Measurements from ENCODE around the gene KLHL40. TPM values are rescaled to one million over a fixed set of nuclear protein-coding genes. Genes with fewer than 3 reads are reported as not detected.

KLHL40 gene
- total RNA-seq, 1 donor from 2014 or later, result not detected

DNA sequence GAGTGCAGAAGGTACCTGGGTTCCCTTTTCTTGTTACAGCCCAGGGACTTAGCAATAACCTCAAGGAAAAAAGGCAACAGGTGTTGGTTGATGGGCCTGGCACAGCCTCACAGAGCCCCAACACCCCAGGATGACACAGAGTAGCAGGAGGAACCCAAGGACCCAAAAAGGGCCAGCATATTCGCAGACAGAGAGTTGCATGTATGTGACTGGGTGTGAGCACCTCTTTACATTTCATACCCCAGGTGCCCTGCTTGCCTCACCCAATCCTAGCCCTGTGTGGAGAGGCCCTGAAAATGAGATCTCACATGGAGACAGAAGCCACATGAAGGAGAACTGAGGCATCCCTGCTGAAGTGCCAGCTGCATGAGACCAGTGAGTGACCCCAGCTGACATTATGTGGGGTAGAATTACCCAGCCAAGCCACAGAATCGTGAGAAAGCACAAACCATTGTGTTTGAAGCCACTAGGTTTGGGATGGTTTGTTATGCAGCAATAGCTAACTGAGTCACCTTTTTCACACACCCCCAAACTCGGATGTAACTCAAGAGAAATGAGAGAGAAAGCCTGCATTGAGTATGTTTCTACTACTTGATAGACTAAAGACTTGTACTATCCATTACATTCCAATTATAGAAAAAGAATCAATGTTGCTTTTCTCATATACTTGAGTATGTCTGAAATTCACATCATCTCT, 43.5 kb downstream of the KLHL40 start:
- no peak for ATAC-seq

DNA sequence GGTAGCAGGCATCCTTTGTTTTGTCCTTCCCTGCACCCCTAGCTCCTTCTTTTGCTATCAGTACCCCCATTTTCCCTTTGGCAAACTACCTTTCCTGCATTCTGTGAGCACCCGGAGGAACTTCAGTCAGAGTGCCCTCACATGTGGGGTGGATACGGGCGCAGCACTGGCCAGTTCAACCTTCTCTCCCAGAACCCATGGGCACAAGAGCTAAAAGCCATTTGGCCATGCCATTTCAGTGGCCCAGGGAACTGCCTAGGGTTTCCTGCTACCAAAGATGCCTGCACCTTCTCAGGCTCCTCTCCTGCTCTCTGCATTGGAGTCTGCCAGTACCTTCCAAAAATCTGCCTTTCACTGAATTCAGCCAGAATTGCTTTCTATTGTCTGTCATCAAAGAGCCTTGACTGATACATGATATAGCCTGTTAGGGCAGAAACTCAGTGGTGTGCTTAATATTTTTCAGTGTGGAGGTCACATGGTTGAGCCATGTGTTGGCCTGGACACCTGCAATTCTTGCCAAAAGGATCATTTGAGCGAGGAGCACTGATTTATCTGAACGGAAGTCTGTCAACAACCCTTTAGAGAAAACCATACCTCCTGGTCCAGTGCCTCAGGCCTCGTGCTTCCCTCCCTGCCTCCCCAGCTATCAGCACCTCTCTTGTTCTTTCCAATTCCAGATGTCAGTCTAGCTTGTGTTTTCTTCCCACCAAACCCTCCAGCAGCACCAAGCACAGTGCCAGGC, 44.2 kb downstream of the KLHL40 start:
- ATAC-seq, result no peak

DNA sequence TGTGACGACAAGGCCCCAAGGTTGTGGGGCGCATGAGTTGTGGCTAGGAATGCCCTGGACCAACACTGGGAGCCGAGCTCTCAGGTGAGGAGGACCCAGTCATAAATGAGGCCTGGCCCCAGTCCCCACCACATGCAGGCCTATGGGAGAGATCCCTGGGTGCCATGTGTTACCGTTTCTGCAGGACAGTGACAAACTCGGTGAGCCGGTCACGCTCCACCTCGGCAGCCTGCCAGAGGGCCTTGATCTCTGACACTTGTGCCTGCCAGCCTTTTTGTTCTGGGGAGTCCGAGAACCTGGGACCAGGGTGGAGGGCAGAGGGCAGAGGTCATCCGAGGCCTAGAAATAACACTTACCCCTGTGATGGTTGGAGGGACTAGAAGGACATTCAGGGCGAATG, 45.0 kb downstream of the KLHL40 start:
- no peak for ATAC-seq

DNA sequence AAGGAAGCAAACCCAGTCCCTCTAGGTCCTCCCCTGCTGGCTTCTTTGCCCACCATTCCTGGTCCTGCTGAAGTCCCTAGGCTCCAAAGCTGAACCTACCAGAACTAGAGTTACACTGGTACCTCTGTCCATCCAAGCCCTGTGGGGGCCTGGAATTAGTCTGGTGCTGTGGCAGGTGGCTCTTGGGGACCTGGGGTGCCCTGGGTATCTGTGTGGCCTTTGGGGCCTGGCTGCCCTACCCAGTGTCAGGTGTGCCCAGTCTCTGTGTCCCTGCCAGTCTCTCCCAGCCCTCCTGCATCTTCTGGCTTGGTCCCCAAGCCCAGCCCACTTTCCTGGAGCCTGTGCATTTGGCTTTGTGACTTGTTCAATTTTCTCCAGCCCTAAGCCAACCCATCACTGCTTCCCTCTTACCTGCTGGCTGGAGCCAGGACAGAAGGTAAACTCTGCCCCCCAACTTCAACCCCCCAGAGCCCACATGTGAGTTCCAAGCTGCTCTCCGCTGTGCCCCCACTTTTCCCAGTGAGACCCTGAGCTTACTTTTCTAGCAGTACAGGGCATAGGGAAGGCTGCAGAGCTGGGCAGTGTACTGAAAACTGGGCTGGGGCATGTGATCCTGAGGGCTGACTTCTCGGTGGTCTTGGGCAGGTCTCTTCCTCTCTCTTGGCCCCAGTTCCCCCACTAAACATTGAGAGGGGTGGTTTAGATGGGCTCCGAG, 45.5 kb downstream of the KLHL40 start:
- no peak for ATAC-seq

DNA sequence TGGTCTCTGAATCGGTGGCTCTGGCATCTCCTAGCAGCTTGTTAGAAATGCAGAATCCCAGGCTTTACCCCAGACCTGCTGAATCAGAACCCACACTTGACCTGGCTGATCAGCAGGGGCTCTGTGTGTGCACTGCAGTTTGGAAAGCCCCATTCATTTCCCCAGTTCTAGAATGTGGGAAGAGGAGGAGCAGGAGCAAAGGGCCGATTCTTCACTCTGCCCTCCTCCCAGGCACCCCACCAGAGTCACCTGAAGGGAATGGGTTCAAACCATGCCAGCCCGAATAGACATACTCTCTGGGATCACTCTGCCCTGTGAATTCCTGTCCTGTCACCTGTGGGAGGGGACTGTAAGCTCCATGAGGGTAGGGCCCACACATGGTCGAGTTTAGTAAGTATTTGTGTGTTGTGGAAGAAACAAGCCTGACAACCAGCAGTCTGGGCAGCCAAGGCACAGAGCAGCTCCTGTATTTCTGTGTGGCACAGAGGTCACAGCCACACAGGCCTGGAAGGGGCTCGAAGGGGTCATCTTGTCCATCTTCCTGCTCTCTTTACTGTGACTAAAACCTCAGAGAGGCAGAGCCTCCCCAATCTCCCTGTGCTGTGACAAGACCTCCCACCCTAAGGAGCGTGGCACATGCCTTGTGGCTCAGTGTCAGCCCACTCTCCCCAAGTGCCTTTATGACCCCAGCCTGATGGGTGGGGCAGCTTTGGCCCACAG, 46.3 kb downstream of the KLHL40 start:
- ATAC-seq, result no peak

DNA sequence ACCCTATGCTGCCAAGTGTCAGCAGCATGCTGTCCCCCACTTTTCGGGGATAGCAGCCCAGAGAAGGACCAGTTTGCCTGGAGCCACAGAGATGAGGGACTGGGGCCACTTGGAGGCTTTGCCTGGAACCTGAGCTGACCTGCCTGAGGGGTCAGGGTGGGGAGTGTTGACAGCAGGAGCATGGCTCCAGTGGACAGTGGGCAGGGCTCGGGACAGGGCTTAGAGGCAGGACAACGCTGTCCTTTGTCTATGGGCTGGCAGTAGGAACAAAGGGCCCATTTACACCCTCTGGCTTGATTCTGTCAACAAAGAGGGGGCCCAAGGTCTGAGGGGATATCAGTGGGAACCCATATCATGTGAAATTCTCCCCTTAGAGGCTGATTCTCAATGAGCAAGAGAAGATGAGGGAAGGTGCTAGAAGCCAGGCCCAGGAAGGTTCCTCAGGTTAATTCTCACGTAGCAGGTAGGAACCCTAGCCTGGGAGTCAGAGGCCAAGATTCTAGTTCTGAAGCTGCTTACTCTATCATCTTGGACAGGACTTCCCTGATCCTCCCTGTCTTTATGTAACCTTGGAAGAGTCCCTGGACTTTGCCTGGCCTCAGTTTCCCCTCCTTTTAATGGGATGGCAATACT, 47.0 kb downstream of the KLHL40 start:
- no peak for ATAC-seq

DNA sequence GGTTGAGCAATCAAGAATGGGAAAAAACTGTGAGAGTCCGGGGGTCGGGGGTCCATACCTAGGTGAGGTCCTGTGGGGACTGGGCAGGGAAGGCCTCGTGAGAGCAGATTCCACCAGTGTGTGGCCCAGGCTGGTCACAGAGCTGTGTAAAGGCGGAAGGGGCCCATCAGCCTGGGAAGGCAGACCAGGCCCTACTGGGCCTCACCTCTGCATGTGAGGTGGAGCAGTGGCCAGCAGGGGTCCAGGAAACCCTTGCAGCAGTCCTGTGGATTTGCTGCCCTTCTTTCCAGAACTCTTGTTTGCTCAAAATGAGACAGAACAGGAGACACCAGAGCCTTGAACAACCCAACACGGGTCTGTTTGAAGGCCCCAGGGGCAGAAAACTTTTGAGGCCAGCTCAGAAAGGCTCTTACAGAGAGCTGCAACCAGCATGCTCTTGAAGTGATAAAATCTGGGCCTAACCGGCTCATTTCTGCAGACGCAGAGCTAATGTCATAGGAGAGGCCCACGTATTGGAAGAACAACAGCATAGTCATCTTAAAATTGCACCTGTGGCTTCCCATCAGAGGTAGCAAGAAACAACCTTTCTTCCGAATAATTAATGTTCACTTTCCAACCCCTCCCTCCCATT, 47.6 kb downstream of the KLHL40 start:
- no peak for ATAC-seq

DNA sequence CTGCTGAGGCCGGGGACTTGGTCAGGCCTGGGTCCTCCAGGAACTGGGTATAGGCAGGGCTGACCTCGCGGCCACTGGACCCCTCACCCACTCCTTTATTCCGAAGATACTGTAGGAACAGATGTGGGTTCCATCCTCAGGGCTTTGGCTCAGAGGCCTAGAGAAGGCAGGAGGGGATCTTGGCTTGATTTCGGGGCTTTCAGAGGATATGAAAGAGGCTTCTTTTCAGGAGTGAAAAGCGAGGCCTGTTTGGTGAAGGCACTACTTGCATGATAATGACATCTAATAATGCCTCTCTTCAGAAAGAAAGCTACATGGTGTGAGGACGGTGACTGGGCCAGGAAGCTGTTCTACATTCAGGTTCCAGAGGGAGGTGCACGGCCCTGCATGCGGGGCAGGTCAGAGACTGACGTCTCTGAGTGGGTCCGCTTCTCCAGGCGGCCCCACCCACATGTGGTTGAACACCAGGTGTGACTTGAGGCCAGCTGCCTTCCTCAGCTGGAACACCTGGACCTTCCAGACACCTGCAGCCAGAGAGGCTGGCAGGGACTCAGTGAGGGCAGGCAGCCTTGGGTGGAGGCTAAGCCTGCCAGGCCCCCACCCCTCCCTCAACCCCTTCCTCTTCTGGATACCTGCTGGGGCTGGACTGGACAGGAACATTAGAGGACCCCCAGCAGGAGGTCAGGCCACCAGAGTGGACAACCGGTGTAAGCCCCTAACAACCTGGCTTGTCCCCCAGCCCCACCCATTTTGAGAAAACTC, 48.3 kb downstream of the KLHL40 start:
- ATAC-seq, result no peak

DNA sequence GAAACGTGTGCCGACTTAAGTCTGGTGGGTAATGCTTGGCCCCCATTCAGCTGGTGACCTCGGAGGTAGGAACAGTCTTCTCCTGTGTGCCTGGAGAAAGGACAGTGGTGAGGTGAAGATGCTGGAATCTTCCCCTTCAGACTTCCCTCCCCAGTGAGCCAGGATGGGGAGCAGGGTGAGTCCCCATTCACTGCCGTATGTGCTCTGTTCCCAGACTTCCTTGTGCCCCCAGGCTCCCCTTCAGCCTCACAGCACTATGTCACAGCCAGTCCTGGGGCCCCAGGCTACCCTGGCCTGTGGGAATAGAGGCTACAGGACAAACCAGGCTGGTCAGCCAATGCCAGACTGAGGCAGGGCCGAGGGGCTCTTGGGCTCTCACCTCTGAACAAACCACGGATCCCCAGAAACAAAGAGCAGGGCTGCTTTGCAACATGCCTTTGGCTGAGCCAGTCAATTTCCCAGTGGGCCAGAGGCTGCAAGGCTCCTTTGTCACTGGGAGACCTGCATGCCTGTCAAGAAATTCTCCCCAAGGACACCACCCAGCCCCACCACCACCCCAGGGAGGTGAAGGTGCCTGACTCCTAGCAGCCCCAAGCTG, 49.0 kb downstream of the KLHL40 start:
- ATAC-seq, result no peak

DNA sequence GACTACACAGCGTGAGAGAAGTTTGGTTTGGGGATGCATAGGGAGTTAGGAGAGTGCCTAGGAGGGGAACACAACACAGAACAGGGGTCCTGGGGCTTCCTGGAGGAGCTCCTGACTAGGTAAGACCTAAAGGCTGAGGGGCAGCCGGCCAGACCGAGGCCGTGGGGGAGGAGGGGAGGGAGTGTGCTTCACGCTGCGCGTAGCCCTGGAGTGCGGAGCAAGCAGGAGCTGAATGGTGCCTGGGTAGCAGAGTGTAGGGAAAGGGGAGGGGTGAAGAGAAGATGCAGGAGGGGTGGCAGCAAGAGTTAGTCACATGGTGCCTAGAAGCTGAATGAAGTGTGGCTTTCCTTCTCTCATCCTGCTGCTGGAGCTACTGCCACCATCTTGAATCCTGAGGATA, 49.7 kb downstream of the KLHL40 start:
- peak; percentile 20 for ATAC-seq

DNA sequence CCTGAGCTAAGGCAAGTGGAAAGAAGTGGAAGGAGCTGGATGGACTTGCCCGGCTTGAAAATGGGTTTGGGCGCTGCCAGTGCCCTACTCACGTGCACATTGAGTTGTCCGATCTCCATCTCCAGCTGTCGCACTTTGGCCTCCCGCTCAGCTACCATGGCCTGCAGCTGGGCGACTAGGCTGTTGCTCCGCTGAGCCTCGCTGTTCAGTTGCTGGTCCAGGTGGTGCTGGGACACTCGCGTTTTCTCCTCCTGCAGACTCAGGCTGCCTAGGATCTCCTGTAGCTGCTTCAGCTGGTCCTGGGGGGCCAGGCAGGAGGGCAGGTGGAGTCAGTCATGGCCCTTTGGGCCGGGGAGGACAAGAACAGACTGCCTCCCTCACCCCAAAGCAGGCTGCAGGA, 50.3 kb downstream of the KLHL40 start:
- ATAC-seq, result no peak

DNA sequence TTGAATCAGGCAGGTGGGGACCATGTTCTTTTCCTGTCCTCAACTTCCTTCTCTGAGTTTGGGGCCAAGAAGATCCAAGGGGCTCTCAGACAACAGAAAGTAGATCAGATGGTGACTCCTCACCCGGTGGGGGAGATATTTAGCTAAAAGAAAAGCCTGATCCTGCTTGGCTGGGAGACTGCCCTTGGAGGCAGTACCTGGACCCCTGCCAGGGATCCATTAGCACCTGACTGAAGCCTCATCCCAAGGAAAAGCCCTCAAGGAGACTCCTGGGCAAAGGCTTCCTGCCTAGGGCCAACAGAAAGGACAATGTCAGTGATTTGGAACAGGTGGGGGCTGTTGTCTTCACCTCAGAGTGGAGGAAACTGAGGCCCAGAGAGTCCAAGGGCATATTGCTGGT, 50.7 kb downstream of the KLHL40 start:
- no peak for ATAC-seq

DNA sequence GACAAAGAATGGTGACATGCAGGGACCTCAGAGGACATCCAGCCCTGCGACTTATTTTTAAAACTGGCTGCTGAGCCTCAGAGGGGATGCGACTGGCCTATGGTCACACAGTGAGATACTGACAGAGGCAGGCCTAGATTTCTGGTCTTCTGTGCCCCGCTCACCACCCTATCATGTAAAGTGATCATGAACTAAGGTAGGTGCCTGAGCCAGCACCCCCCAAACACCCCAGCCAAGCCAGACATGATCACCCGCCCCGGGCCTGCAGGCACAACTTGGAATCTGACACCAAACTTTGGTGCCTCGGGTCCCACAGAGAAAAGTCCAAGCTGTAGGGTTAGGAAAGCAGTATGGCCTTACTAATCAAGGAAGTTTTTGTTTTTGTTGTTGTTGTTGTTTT, 51.2 kb downstream of the KLHL40 start:
- ATAC-seq, result no peak

DNA sequence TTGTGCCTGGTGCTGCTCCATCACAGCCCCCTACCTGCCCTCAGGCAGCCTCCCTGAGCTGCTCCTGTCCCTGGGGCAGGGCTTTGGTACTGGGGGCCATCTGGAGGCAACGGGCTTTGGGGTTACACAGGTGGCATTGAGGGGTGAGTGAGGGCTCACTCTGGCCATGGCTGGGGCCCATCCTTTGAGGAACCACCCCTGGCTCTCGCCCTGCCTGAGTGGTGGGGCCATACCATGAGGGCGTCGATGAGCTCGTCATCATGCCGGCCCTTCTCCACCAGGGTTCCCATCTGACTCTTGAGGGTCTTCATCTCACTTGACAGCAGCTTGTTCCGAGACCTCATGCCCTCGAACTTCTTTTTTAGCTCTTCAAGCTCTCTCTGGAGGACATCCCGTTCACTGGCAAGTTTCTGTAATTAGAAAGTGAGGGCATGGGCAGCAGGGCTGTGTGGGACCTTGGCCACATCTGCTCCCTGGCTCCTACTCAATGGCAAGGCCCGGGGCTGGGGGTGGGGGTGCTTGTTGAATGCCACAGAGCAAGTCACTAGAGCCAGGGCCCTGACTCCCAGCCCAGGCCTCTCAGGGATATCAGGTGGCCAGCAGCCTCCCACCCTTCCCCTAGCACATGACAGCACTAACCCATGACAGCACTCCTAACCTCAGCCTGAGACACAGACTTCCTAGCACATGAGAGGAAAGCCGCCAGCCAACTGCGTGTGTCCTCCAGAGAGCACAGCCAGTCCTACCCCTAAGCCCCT, 54.2 kb downstream of the KLHL40 start:
- ATAC-seq, result no peak

DNA sequence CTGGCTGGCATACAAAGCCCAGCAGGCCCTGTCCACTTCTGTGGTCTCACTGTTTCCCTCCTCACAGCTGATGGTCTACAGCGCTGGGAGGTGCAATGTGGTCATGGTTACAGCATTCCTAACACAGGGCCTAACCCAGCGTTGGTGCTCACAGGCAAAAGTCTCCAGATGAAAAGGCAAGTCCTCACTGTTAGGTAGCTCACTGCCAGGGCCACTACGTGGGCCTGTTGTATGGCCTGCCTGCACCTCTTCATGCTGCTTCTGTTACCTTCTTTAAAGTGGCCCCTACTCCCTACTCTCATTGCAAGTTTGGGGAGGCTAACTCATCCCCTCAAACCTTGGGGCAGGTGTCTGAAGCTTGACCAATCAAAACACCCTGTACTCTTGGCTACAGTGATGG, 56.5 kb downstream of the KLHL40 start:
- ATAC-seq, result no peak

Other genes with a start within 250 kb of the KLHL40 start
- 3.9 TPM for gene VIPR1, start 182.9 kb upstream of the KLHL40 start, total RNA-seq
- 17.4 TPM for gene SEC22C, start 103.6 kb upstream of the KLHL40 start, total RNA-seq
- 20.2 TPM for gene SS18L2, start 94.7 kb upstream of the KLHL40 start, total RNA-seq
- 25.4 TPM for gene NKTR, start 84.9 kb upstream of the KLHL40 start, total RNA-seq
- gene ZBTB47, start 31.8 kb upstream of the KLHL40 start, total RNA-seq, result 3.7 TPM
- not detected for gene HHATL, start 17.3 kb downstream of the KLHL40 start, total RNA-seq
- not detected for gene CCDC13, start 87.7 kb downstream of the KLHL40 start, total RNA-seq
- 114 TPM for gene HIGD1A, start 119.0 kb downstream of the KLHL40 start, total RNA-seq
- 1.1 TPM for gene ACKR2, start 123.9 kb downstream of the KLHL40 start, total RNA-seq
- not detected for gene CYP8B1, start 190.3 kb downstream of the KLHL40 start, total RNA-seq
- 3.8 TPM for gene ZNF662, start 220.6 kb downstream of the KLHL40 start, total RNA-seq

Measured in esophagus mucosa (tissue), 1 donor.